HFFc6 (cell line): ENCODE results near the gene OR10G2. TPM values are rescaled to one million over a fixed set of nuclear protein-coding genes. Genes with fewer than 3 reads are reported as not detected.
"Not testable (repeated sequence)": the region's sequence is repeated elsewhere in the genome, so short reads cannot be mapped to it uniquely, and the experiment has no call there.

Experiments
- DNase-seq: peaks from one replicate; pipeline ENCODE4 v3.0.0-alpha.2; 2018
- H3K27ac Mint-ChIP-seq: 2 replicates; pipeline ENCODE4 v1.8.0; 2020; ENCODE audit warnings: mild to moderate bottlenecking, mixed read lengths
- H3K27me3 Mint-ChIP-seq: 2 replicates; pipeline ENCODE4 v1.8.0; 2021; ENCODE audit warnings: mild to moderate bottlenecking, moderate library complexity, mixed read lengths; ENCODE audit not compliant: insufficient read depth
- H3K36me3 Mint-ChIP-seq: 2 replicates; pipeline ENCODE4 v1.8.0; 2021; ENCODE audit warnings: low read depth, mixed read lengths
- H3K4me1 Mint-ChIP-seq: 2 replicates; pipeline ENCODE4 v1.8.0; 2020; ENCODE audit warnings: low read depth, mixed read lengths
- H3K4me3 Mint-ChIP-seq: 2 replicates; pipeline ENCODE4 v1.8.0; 2020; ENCODE audit warnings: mild to moderate bottlenecking, moderate library complexity, mixed read lengths
- H3K9me3 Mint-ChIP-seq: 2 replicates; pipeline ENCODE4 v1.8.0; 2020; ENCODE audit warnings: mild to moderate bottlenecking, mixed read lengths
- total RNA-seq, 6 experiments: library from RNA; stranded (reverse); fragmentation: NEBNext Ultra II Directional; extraction: Animal tissue kit (Norgen Biotek cat#: 25700); gene quantifications; 2 replicates in 1 of 6; 3 replicates in 5 of 6; pipeline ENCODE4 v1.2.3, GENCODE V29; 2021
- TF ChIP-seq, protein P1 (sequence below): fragments of 200-600 bp; sonication (generic); IDR thresholded peaks from 2 replicates; pipeline ENCODE4 v1.5.0; 2021; ENCODE audit warnings: antibody characterized with exemption, mild to moderate bottlenecking

The OR10G2 gene
- total RNA-seq, 6 experiments from 2014 or later: not detected

GRCh38 chr14:21631084-21631483, 3.7 kb downstream of the OR10G2 start:
- no peak for DNase-seq
- H3K4me1 Mint-ChIP-seq: no peaks in the 10 kb centered on the region
- no peaks in the 10 kb centered on the region for H3K36me3 Mint-ChIP-seq
- H3K27me3 Mint-ChIP-seq: peaks cover 3% of the 10 kb centered on the region; the same call in 1 of the 2 replicates
- peaks cover 6% of the 10 kb centered on the region for H3K9me3 Mint-ChIP-seq
- H3K27ac Mint-ChIP-seq: no peak overlapping the region
- H3K4me3 Mint-ChIP-seq: no peak overlapping the region
- TF ChIP-seq, protein P1, sequence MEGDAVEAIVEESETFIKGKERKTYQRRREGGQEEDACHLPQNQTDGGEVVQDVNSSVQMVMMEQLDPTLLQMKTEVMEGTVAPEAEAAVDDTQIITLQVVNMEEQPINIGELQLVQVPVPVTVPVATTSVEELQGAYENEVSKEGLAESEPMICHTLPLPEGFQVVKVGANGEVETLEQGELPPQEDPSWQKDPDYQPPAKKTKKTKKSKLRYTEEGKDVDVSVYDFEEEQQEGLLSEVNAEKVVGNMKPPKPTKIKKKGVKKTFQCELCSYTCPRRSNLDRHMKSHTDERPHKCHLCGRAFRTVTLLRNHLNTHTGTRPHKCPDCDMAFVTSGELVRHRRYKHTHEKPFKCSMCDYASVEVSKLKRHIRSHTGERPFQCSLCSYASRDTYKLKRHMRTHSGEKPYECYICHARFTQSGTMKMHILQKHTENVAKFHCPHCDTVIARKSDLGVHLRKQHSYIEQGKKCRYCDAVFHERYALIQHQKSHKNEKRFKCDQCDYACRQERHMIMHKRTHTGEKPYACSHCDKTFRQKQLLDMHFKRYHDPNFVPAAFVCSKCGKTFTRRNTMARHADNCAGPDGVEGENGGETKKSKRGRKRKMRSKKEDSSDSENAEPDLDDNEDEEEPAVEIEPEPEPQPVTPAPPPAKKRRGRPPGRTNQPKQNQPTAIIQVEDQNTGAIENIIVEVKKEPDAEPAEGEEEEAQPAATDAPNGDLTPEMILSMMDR: no peak

DNA sequence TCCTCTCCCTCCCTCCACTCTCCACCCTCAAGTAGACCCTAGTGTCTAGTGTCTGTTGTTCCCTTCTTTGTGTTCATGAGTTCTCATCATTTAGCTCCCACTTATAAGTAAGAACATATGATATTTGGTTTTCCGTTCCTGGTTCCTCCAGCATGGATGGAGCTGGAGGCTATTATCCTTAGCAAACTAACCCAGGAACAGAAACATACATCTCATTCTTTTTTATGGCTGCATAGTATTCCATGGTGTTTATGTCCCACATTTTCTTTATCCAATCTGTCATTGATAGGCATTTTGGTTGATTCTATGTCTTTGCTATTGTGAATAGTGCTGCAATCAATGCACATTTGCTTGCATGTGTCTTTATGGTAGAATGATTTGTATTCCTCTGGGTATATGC, 4.2 kb downstream of the OR10G2 start:
- H3K27ac Mint-ChIP-seq, H3K4me3 Mint-ChIP-seq, DNase-seq, H3K36me3 Mint-ChIP-seq, H3K27me3 Mint-ChIP-seq, H3K4me1 Mint-ChIP-seq: not testable (repeated sequence)
- H3K9me3 Mint-ChIP-seq: peaks cover 10% of the 10 kb centered on the region

GRCh38 chr14:21626491-21627230, 8.1 kb downstream of the OR10G2 start:
- no peaks in the 10 kb centered on the region for H3K36me3 Mint-ChIP-seq
- no peak overlapping the region for H3K27ac Mint-ChIP-seq
- no peak for DNase-seq
- no peaks in the 10 kb centered on the region for H3K27me3 Mint-ChIP-seq
- TF ChIP-seq, protein P1: no peak
- H3K4me1 Mint-ChIP-seq: no peaks in the 10 kb centered on the region
- no peak overlapping the region for H3K4me3 Mint-ChIP-seq
- peaks cover 10% of the 10 kb centered on the region for H3K9me3 Mint-ChIP-seq

- Mint-ChIP-seq H3K4me1 (no peaks in the 10 kb centered on the region), H3K36me3 (no peaks in the 10 kb centered on the region)
- TF ChIP-seq, protein P1: no peak
These were observed 17.1 kb downstream of the OR10G2 start for GRCh38 chr14:21617614-21618013.

DNA sequence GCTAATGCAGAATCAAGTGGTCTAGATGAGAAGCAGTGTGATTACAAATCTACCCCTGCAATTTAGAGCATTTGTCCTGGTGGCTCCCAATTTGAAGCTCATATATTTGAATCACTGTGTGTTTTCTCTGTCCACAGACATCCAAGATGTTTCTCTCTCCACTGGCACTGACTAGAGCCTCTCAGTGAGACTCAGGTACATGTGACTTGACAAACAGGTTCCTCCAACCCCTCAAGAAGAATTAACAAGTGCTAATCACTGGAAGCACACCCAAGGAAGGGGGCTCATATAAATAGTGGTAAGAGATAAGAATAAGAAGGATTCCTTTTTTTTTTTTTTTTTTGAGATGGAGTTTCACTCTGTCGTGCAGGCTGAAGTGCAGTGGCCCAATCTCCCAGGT, 20.5 kb downstream of the OR10G2 start:
- Mint-ChIP-seq H3K9me3 (peaks cover 27% of the 10 kb centered on the region), H3K4me3 (no peak overlapping the region), H3K27ac (no peak overlapping the region), H3K36me3 (no peaks in the 10 kb centered on the region), H3K27me3 (peaks cover 3% of the 10 kb centered on the region), H3K4me1 (no peaks in the 10 kb centered on the region)
- DNase-seq: no peak
- TF ChIP-seq, protein P1: no peak

More at GRCh38 chr14:21617614-21618013, 17.1 kb downstream of the OR10G2 start:
- no peak for DNase-seq
- Mint-ChIP-seq H3K9me3 (peaks cover 21% of the 10 kb centered on the region; the same call in 1 of the 2 replicates), H3K27ac (no peak overlapping the region), H3K4me3 (no peak overlapping the region), H3K27me3 (peaks cover 4% of the 10 kb centered on the region)

- TF ChIP-seq, protein P1: no peak
- H3K4me3 Mint-ChIP-seq: no peak overlapping the region
- peaks cover 3% of the 10 kb centered on the region for H3K27me3 Mint-ChIP-seq
- peaks cover 16% of the 10 kb centered on the region for H3K9me3 Mint-ChIP-seq
- H3K36me3 Mint-ChIP-seq: no peaks in the 10 kb centered on the region
- H3K4me1 Mint-ChIP-seq: no peaks in the 10 kb centered on the region
- no peak for DNase-seq
- no peak overlapping the region for H3K27ac Mint-ChIP-seq
These were observed 22.4 kb downstream of the OR10G2 start for GRCh38 chr14:21612324-21612723.

DNA sequence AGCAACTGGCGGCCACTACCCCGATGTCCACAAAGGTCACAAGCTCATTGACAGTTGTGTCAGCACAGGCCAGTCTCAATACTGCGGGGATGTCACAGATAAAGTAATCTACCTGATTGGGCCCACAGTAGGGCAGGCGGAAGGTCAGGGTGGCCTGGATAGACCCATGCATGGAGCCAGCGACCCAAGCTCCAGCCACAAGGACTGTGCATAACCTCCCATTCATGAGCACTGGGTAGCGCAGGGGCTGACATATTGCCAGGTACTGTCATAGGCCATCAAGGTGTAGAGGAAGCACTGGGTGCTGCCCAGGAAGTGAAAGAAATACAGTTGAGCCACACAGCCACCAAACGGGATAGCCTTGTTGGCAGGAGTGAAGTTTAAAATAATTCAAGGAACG, 32.6 kb downstream of the OR10G2 start:
- H3K4me1 Mint-ChIP-seq, H3K27me3 Mint-ChIP-seq, H3K36me3 Mint-ChIP-seq, H3K4me3 Mint-ChIP-seq, DNase-seq, H3K9me3 Mint-ChIP-seq, H3K27ac Mint-ChIP-seq: not testable (repeated sequence)
